Measurements from ENCODE around the gene STEAP1. TPM values are rescaled to one million over a fixed set of nuclear protein-coding genes. Genes with fewer than 3 reads are reported as not detected.
A peak's percentile ranks its signal among the peaks of the same experiment; 100 is the strongest.
"Not testable (repeated sequence)": the region's sequence is repeated elsewhere in the genome, so short reads cannot be mapped to it uniquely, and the experiment has no call there.

Gene STEAP1
- total and polyA plus RNA-seq, 9 donors: 1.2 to 6.3 (median 2.8) TPM

GRCh38 chr7:90152642-90153253 lies 1.5 kb upstream of the STEAP1 start:
- H3K9me3 ChIP-seq (replicated peaks; ENCODE audit: control insufficient read depth, low read depth, low read length); H3K27ac ChIP-seq (ENCODE audit: low read length); H3K4me3 ChIP-seq (ENCODE audit: low read length); H3K27me3 ChIP-seq (ENCODE audit: control insufficient read depth, insufficient read depth, low read length); H3K4me1 ChIP-seq (ENCODE audit: control insufficient read depth, insufficient read depth, low read length); H3K36me3 ChIP-seq (ENCODE audit: control insufficient read depth, insufficient read depth, low read length): not testable (repeated sequence)
- no CpG with 5 or more reads among the region's 9 CpGs for WGBS (ENCODE audit: insufficient coverage)
- DNase-seq: peak; percentile 50

GRCh38 chr7:90155206-90155605 lies 937 bp downstream of the STEAP1 start:
- DNase-seq: no peak
- H3K36me3 ChIP-seq (ENCODE audit: control insufficient read depth, insufficient read depth, low read length): no peaks in the 10 kb centered on the region
- 67% methylated on average over 1 of the region's 4 CpGs for WGBS (ENCODE audit: insufficient coverage)
- H3K4me1 ChIP-seq (ENCODE audit: control insufficient read depth, insufficient read depth, low read length): no peaks in the 10 kb centered on the region
- peaks cover 3% of the 10 kb centered on the region for H3K27me3 ChIP-seq (ENCODE audit: control insufficient read depth, insufficient read depth, low read length)
- no peak overlapping the region for H3K4me3 ChIP-seq (ENCODE audit: low read length)
- no peak overlapping the region for H3K27ac ChIP-seq (ENCODE audit: low read length)
- no peaks in the 10 kb centered on the region for H3K9me3 ChIP-seq (replicated peaks; ENCODE audit: control insufficient read depth, low read depth, low read length)

- H3K36me3 ChIP-seq (ENCODE audit: control insufficient read depth, insufficient read depth, low read length); DNase-seq; H3K27ac ChIP-seq (ENCODE audit: low read length); H3K4me3 ChIP-seq (ENCODE audit: low read length); H3K4me1 ChIP-seq (ENCODE audit: control insufficient read depth, insufficient read depth, low read length); H3K9me3 ChIP-seq (replicated peaks; ENCODE audit: control insufficient read depth, low read depth, low read length); H3K27me3 ChIP-seq (ENCODE audit: control insufficient read depth, insufficient read depth, low read length): not testable (repeated sequence)
- no CpG with 5 or more reads among the region's 2 CpGs for WGBS (ENCODE audit: insufficient coverage)
These were observed 3.1 kb downstream of the STEAP1 start for GRCh38 chr7:90157331-90157730.

- WGBS (ENCODE audit: insufficient coverage): no CpG with 5 or more reads among the region's 4 CpGs
These were observed 3.6 kb downstream of the STEAP1 start for GRCh38 chr7:90157761-90158350.

GRCh38 chr7:90163534-90163933 lies 9.3 kb downstream of the STEAP1 start:
- Histone ChIP-seq H3K4me3 (ENCODE audit: low read length) (no peak overlapping the region), H3K9me3 (replicated peaks; ENCODE audit: control insufficient read depth, low read depth, low read length) (no peaks in the 10 kb centered on the region), H3K4me1 (ENCODE audit: control insufficient read depth, insufficient read depth, low read length) (no peaks in the 10 kb centered on the region), H3K27ac (ENCODE audit: low read length) (no peak overlapping the region), H3K36me3 (ENCODE audit: control insufficient read depth, insufficient read depth, low read length) (no peaks in the 10 kb centered on the region), H3K27me3 (ENCODE audit: control insufficient read depth, insufficient read depth, low read length) (no peaks in the 10 kb centered on the region)
- WGBS (ENCODE audit: insufficient coverage): 92% methylated on average over 3 of the region's 5 CpGs
- DNase-seq: no peak

More at GRCh38 chr7:90157761-90158350, 3.6 kb downstream of the STEAP1 start:
- H3K27ac ChIP-seq (ENCODE audit: low read length); H3K4me1 ChIP-seq (ENCODE audit: control insufficient read depth, insufficient read depth, low read length); H3K4me3 ChIP-seq (ENCODE audit: low read length); H3K36me3 ChIP-seq (ENCODE audit: control insufficient read depth, insufficient read depth, low read length); DNase-seq; H3K27me3 ChIP-seq (ENCODE audit: control insufficient read depth, insufficient read depth, low read length); H3K9me3 ChIP-seq (replicated peaks; ENCODE audit: control insufficient read depth, low read depth, low read length): not testable (repeated sequence)

- Histone ChIP-seq H3K27ac (ENCODE audit: low read length) (no peak overlapping the region), H3K9me3 (replicated peaks; ENCODE audit: control insufficient read depth, low read depth, low read length) (no peaks in the 10 kb centered on the region), H3K27me3 (ENCODE audit: control insufficient read depth, insufficient read depth, low read length) (no peaks in the 10 kb centered on the region), H3K4me3 (ENCODE audit: low read length) (no peak overlapping the region), H3K36me3 (ENCODE audit: control insufficient read depth, insufficient read depth, low read length) (no peaks in the 10 kb centered on the region), H3K4me1 (ENCODE audit: control insufficient read depth, insufficient read depth, low read length) (no peaks in the 10 kb centered on the region)
- no CpG with 5 or more reads among the region's 2 CpGs for WGBS (ENCODE audit: insufficient coverage)
- DNase-seq: no peak
These were observed 11.5 kb downstream of the STEAP1 start for GRCh38 chr7:90165724-90166123.

- H3K27ac ChIP-seq (ENCODE audit: low read length): no peak overlapping the region
- DNase-seq: no peak
- no peaks in the 10 kb centered on the region for H3K9me3 ChIP-seq (replicated peaks; ENCODE audit: control insufficient read depth, low read depth, low read length)
- WGBS (ENCODE audit: insufficient coverage): 83% methylated on average over 1 of the region's 3 CpGs
- H3K4me3 ChIP-seq (ENCODE audit: low read length): no peak overlapping the region
- no peaks in the 10 kb centered on the region for H3K27me3 ChIP-seq (ENCODE audit: control insufficient read depth, insufficient read depth, low read length)
- no peaks in the 10 kb centered on the region for H3K4me1 ChIP-seq (ENCODE audit: control insufficient read depth, insufficient read depth, low read length)
- no peaks in the 10 kb centered on the region for H3K36me3 ChIP-seq (ENCODE audit: control insufficient read depth, insufficient read depth, low read length)
These were observed 11.9 kb downstream of the STEAP1 start for GRCh38 chr7:90166153-90166552.

- no CpG with 5 or more reads among the region's 4 CpGs for WGBS (ENCODE audit: insufficient coverage)
- Histone ChIP-seq H3K27me3 (ENCODE audit: control insufficient read depth, insufficient read depth, low read length) (no peaks in the 10 kb centered on the region), H3K9me3 (replicated peaks; ENCODE audit: control insufficient read depth, low read depth, low read length) (no peaks in the 10 kb centered on the region), H3K27ac (ENCODE audit: low read length) (no peak overlapping the region), H3K4me3 (ENCODE audit: low read length) (no peak overlapping the region), H3K4me1 (ENCODE audit: control insufficient read depth, insufficient read depth, low read length) (no peaks in the 10 kb centered on the region), H3K36me3 (ENCODE audit: control insufficient read depth, insufficient read depth, low read length) (no peaks in the 10 kb centered on the region)
- no peak for DNase-seq
These were observed 13.1 kb downstream of the STEAP1 start for GRCh38 chr7:90167361-90167760.

GRCh38 chr7:90169891-90170290 lies 15.6 kb downstream of the STEAP1 start:
- Histone ChIP-seq H3K9me3 (replicated peaks; ENCODE audit: control insufficient read depth, low read depth, low read length) (no peaks in the 10 kb centered on the region), H3K27me3 (ENCODE audit: control insufficient read depth, insufficient read depth, low read length) (no peaks in the 10 kb centered on the region), H3K4me3 (ENCODE audit: low read length) (no peak overlapping the region), H3K4me1 (ENCODE audit: control insufficient read depth, insufficient read depth, low read length) (no peaks in the 10 kb centered on the region), H3K27ac (ENCODE audit: low read length) (no peak overlapping the region), H3K36me3 (ENCODE audit: control insufficient read depth, insufficient read depth, low read length) (no peaks in the 10 kb centered on the region)
- no peak for DNase-seq
- no CpG with 5 or more reads among the region's 1 CpG for WGBS (ENCODE audit: insufficient coverage)

GRCh38 chr7:90172121-90172520 lies 17.9 kb downstream of the STEAP1 start:
- no peaks in the 10 kb centered on the region for H3K27me3 ChIP-seq (ENCODE audit: control insufficient read depth, insufficient read depth, low read length)
- H3K36me3 ChIP-seq (ENCODE audit: control insufficient read depth, insufficient read depth, low read length): no peaks in the 10 kb centered on the region
- no peak overlapping the region for H3K4me3 ChIP-seq (ENCODE audit: low read length)
- no peak overlapping the region for H3K27ac ChIP-seq (ENCODE audit: low read length)
- DNase-seq: no peak
- H3K4me1 ChIP-seq (ENCODE audit: control insufficient read depth, insufficient read depth, low read length): no peaks in the 10 kb centered on the region
- H3K9me3 ChIP-seq (replicated peaks; ENCODE audit: control insufficient read depth, low read depth, low read length): peaks cover 2% of the 10 kb centered on the region
- WGBS (ENCODE audit: insufficient coverage): no CpG with 5 or more reads among the region's 2 CpGs

- WGBS (ENCODE audit: insufficient coverage): 100% methylated on average over 1 of the region's 6 CpGs
- DNase-seq: no peak
- Histone ChIP-seq H3K4me3 (ENCODE audit: low read length) (no peak overlapping the region), H3K9me3 (replicated peaks; ENCODE audit: control insufficient read depth, low read depth, low read length) (peaks cover 2% of the 10 kb centered on the region), H3K27me3 (ENCODE audit: control insufficient read depth, insufficient read depth, low read length) (no peaks in the 10 kb centered on the region), H3K36me3 (ENCODE audit: control insufficient read depth, insufficient read depth, low read length) (no peaks in the 10 kb centered on the region), H3K4me1 (ENCODE audit: control insufficient read depth, insufficient read depth, low read length) (no peaks in the 10 kb centered on the region), H3K27ac (ENCODE audit: low read length) (no peak overlapping the region)
These were observed 18.4 kb downstream of the STEAP1 start for GRCh38 chr7:90172624-90173023.
